Omental fat pad (tissue), 4 donors: Measurements from ENCODE around the gene PAFAH1B1. TPM values are rescaled to one million over a fixed set of nuclear protein-coding genes. Genes with fewer than 3 reads are reported as not detected.
A peak's percentile ranks its signal among the peaks of the same experiment; 100 is the strongest.
"Not testable (repeated sequence)": the region's sequence is repeated elsewhere in the genome, so short reads cannot be mapped to it uniquely, and the experiment has no call there.

Experiments used
- ATAC-seq: fragments of 150-250 bp; one replicate; pipeline ENCODE4 v1.9.1; 2016; ENCODE audit warnings: mild to moderate bottlenecking, moderate library complexity; ENCODE audit not compliant: low FRiP score
- DNase-seq: peaks from one replicate; pipeline ENCODE4 v3.0.0-alpha.2; 2019; ENCODE audit warnings: low spot score
- CTCF ChIP-seq, 3 donors: fragments of 450-650 bp; IDR thresholded peaks; one replicate each; pipeline ENCODE4 v1.5.1; 2016 to 2017; ENCODE audit warnings: antibody characterized with exemption in 3 of 3, mild to moderate bottlenecking in 3 of 3, moderate library complexity in 2 of 3
- total RNA-seq, 4 donors: library from RNA; depleted of rRNA; stranded (reverse); fragments of >200 nt; gene quantifications; one replicate each; pipeline ENCODE4 v1.1.0, GENCODE V29; 2016

PAFAH1B1 gene
- total RNA-seq, 4 donors from 2014 or later: 82.8 to 109 (median 95.2) TPM

GRCh38 chr17:2692781-2693135 is 99.3 kb downstream of the PAFAH1B1 start:
- no peak for TF ChIP-seq CTCF (IDR thresholded peaks at IDR 0.05)
- DNase-seq (no peak), ATAC-seq (no peak)

- TF ChIP-seq CTCF (IDR thresholded peaks at IDR 0.05): no peak
- DNase-seq: peak; percentile 13
- no peak for ATAC-seq
Measured at GRCh38 chr17:2693561-2694380, 100.3 kb downstream of the PAFAH1B1 start.

- TF ChIP-seq CTCF (IDR thresholded peaks at IDR 0.05): no peak
- no peak for ATAC-seq
- peak; percentile 9 for DNase-seq
Measured at GRCh38 chr17:2694381-2695242, 101.2 kb downstream of the PAFAH1B1 start.

- DNase-seq (peak; percentile 17), ATAC-seq (no peak)
- TF ChIP-seq CTCF (IDR thresholded peaks at IDR 0.05): no peak
Measured at GRCh38 chr17:2695243-2695960, 101.9 kb downstream of the PAFAH1B1 start.

GRCh38 chr17:2695961-2696760 is 102.7 kb downstream of the PAFAH1B1 start:
- no peak for TF ChIP-seq CTCF (IDR thresholded peaks at IDR 0.05)
- ATAC-seq (no peak), DNase-seq (peak; percentile 1)

- no peak for TF ChIP-seq CTCF (IDR thresholded peaks at IDR 0.05)
- DNase-seq (no peak), ATAC-seq (no peak)
Measured at GRCh38 chr17:2697611-2698162, 104.2 kb downstream of the PAFAH1B1 start.

- not testable (repeated sequence) for ATAC-seq, DNase-seq
Measured at GRCh38 chr17:2699216-2699805, 105.9 kb downstream of the PAFAH1B1 start.
